Esophagus muscularis mucosa (tissue), 4 donors: ENCODE measurements around the gene COL11A2. TPM values are rescaled to one million over a fixed set of nuclear protein-coding genes. Genes with fewer than 3 reads are reported as not detected.

Experiments used
- DNase-seq: peaks from one replicate; pipeline ENCODE4 v3.0.0-alpha.2; 2017; ENCODE audit errors: extremely low spot score
- H3K27ac ChIP-seq, 4 donors: fragments of 200-600 bp; sonication (generic); replicated peaks in 1 of 4; 1 replicate in 3 of 4; 2 replicates in 1 of 4; pipeline ENCODE4 v1.5.1; 2016 to 2019; ENCODE audit warnings: mild to moderate bottlenecking in 1 of 4
- H3K27me3 ChIP-seq, 4 donors: fragments of 200-600 bp; sonication (generic); one replicate each; pipeline versions ENCODE4 v1.5.1 to v1.6.0; 2016 to 2019
- H3K36me3 ChIP-seq, 4 donors: fragments of 200-600 bp; sonication (generic); one replicate each; pipeline ENCODE4 v1.5.1; 2016 to 2019
- H3K4me1 ChIP-seq, 4 donors: fragments of 200-600 bp; sonication (generic); one replicate each; pipeline ENCODE4 v1.5.1; 2016 to 2019
- H3K4me3 ChIP-seq, 4 donors: fragments of 200-600 bp; sonication (generic); 1 replicate in 2 of 4; 2 replicates in 2 of 4; pipeline ENCODE4 v1.5.1; 2016 to 2019; ENCODE audit warnings: mild to moderate bottlenecking in 4 of 4, moderate library complexity in 1 of 4
- H3K9me3 ChIP-seq, 4 donors: fragments of 200-600 bp; sonication (generic); 1 replicate in 3 of 4; 2 replicates in 1 of 4; pipeline ENCODE4 v1.5.1; 2016 to 2019
- CTCF ChIP-seq, 3 experiments: fragments of 200-600 bp in 2 of 3; fragments of 450-650 bp in 1 of 3; sonication (generic) in 2 of 3; IDR thresholded peaks; one replicate each; pipeline ENCODE4 v1.5.1; 2017 to 2019; ENCODE audit warnings: antibody characterized with exemption in 3 of 3, mild to moderate bottlenecking in 2 of 3, moderate library complexity in 1 of 3
- EP300 ChIP-seq: sonication (generic); formaldehyde crosslinking; IDR thresholded peaks from one replicate; pipeline ENCODE4 v1.6.1; 2017; ENCODE audit warnings: antibody characterized with exemption
- POLR2A ChIP-seq: fragments of 450-650 bp; IDR thresholded peaks from one replicate; pipeline ENCODE4 v1.6.1; 2017; ENCODE audit warnings: antibody characterized with exemption, moderate library complexity, mild to moderate bottlenecking, low read depth
- POLR2AphosphoS5 ChIP-seq, 2 donors: sonication (generic); formaldehyde crosslinking; IDR thresholded peaks; one replicate each; pipeline ENCODE4 v1.6.1; 2017; ENCODE audit warnings: antibody characterized with exemption in 2 of 2
- WGBS: methylation state at CpG from one replicate; pipeline ENCODE4 v1.1.5; 2018; 5-methylcytosine and 5-hydroxymethylcytosine counted together
- intact Hi-C: fragments of 100-400 bp; cut with DNase I; formaldehyde crosslinking; loops from one replicate; pipeline ENCODE4 v1.15.1; 2023
- total RNA-seq, 4 donors: library from RNA; depleted of rRNA; stranded (reverse); fragments of >200 nt; gene quantifications; one replicate each; pipeline versions ENCODE4 v1.1.0 to v1.2.1, GENCODE V29; 2016

COL11A2 gene
- total RNA-seq, 4 donors from 2014 or later: 0.17 to 1.1 (median 0.19) TPM; not detected in 1

DNA sequence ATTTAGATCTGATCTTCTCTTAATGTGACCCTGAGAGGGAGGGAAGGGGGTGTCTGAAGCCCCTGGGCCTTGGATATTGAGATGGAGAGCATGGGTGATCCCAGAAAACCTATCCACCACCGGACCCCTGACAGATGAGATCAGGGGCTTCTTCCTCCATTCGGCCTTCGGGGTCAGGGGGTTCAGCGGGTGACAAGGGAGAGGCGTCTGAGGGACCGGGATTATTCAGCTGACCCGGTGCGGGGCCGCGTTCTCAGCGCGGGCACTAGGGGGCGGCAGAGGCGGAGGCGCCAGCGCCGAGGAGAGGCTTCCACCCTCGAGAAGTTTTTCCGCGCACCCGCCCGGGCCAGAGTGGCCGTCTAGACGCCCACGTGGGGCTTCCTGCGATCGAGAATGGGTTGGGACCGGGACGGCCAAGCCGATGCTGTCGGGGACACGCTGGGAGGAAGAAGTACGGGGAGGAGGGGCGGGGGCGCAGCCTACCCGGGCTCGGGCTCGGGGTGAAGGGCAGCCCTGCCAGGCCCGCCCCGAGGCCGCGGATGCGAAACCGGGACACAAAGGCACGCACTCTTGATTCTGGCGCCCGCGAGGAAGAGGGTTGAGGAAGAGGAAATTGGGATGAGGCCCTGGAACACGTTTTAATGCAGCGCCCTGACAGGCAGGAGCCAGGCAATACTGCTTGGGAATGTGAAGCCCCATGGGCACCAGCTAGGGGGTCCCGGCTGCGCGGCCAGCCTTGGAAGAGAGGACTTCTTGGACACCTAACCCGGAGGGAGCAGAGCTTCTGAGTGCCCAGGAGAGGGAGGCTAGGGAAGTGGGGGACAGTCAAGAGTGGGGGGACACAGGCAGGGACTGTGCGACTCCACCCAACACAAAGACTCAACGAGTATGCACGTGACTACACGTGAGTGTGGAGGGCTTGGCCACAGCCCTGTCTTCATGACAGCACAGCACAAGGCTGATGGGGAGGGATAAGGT is 30.6 kb downstream of the COL11A2 start:
- peak overlapping the region; percentile 49 to 61 (median 55) for H3K4me3 ChIP-seq
- H3K36me3 ChIP-seq: no peaks in the 10 kb centered on the region
- intact Hi-C loops: loop anchor here (1.0 to 5.0 kb wide), 2 partner anchors 36 to 88 kb away; no protein-coding TSS in a partner anchor
- peaks cover 0 to 7% (median 0%) of the 10 kb centered on the region in 4 donors for H3K27me3 ChIP-seq
- peaks cover 14 to 22% (median 20%) of the 10 kb centered on the region in 4 donors for H3K4me1 ChIP-seq
- peak overlapping the region; percentile 54 to 78 (median 68) for H3K27ac ChIP-seq
- no peak for DNase-seq
- TF ChIP-seq POLR2AphosphoS5 (IDR thresholded peaks at IDR 0.05): peak; percentile 10 to 35
- peak; percentile 93 to 99 (median 94) for TF ChIP-seq CTCF (IDR thresholded peaks at IDR 0.05)
- no peak for TF ChIP-seq EP300
- TF ChIP-seq POLR2A: no peak
- no peaks in the 10 kb centered on the region for H3K9me3 ChIP-seq
- WGBS: 35% methylated on average over 11 of the region's 58 CpGs

DNA sequence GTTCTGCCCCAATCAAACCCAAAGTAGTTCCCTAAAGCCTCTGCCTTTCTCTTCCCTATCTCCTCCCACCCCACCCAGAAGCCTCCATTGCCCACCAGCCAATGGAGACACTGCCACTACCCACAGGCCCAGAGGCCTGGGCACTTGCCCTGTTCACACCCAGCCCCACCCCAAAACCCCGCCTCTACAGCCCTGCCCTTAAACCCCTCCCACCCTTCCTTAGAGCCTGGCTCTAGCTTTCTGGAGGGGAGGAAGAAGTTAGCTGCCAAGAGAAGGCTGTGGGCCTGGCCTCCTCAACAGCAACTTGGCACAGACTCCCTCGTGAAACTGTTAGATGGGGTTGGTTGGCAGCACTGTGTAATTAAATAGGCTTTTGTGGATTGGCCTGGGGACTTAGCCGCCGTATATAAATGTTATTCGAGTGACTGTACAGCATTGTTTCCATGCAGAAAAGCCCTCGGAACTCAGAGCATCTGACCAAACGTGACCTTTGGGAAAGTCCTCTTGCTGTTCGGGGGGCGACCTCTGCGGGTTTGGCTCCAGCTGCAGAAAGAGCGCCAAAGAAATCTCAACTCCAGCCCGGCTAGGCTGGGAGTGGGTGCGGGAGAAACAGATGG is 31.4 kb downstream of the COL11A2 start:
- peaks cover 14 to 22% (median 20%) of the 10 kb centered on the region in 4 donors for H3K4me1 ChIP-seq
- TF ChIP-seq POLR2A (no peak), EP300 (no peak), CTCF (IDR thresholded peaks at IDR 0.05) (no peak), POLR2AphosphoS5 (IDR thresholded peaks at IDR 0.05) (peak in 1 of 2 donors; percentile 25)
- no peaks in the 10 kb centered on the region for H3K36me3 ChIP-seq
- H3K4me3 ChIP-seq: peak overlapping the region in 3 of 4 donors; percentile 49 to 61 (median 56)
- 27% methylated on average over 10 of the region's 13 CpGs for WGBS
- H3K27ac ChIP-seq: peak overlapping the region; percentile 54 to 78 (median 68)
- H3K27me3 ChIP-seq: peaks cover 0 to 7% (median 0%) of the 10 kb centered on the region in 4 donors
- intact Hi-C loops: loop anchor here (1.0 to 5.0 kb wide), 2 partner anchors 36 to 88 kb away; no protein-coding TSS in a partner anchor
- DNase-seq: no peak
- no peaks in the 10 kb centered on the region for H3K9me3 ChIP-seq

DNA sequence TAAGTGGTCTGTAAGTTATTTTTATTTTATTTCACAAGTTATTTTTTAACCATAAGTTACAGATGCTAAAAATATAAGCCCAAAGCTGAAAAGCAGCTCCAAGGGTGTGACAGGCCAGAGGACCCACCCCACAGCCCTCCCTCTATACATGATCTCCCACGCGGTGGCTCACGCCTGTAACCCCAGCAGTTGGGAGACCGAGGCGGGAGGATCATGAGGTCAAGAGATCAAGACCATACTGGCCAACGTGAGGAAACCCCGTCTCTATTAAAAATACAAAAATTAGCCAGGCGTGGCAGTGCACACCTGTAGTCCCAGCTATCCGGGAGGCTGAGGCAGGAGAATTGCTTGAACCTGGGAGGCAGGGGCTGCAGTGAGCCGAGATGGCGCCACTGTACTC is 32.2 kb downstream of the COL11A2 start:
- no peaks in the 10 kb centered on the region for H3K9me3 ChIP-seq
- TF ChIP-seq CTCF (IDR thresholded peaks at IDR 0.05) (no peak), EP300 (no peak), POLR2AphosphoS5 (IDR thresholded peaks at IDR 0.05) (no peak), POLR2A (no peak)
- no peaks in the 10 kb centered on the region for H3K36me3 ChIP-seq
- H3K4me1 ChIP-seq: peaks cover 14 to 22% (median 20%) of the 10 kb centered on the region in 4 donors
- peak overlapping the region in 3 of 4 donors; percentile 54 to 78 (median 62) for H3K27ac ChIP-seq
- 93% methylated on average over 11 of the region's 11 CpGs for WGBS
- DNase-seq: no peak
- no peak overlapping the region for H3K4me3 ChIP-seq
- intact Hi-C loops: loop anchor here (5.0 kb wide), 1 partner anchor 37 kb away; no protein-coding TSS in a partner anchor
- H3K27me3 ChIP-seq: peaks cover 0 to 7% (median 0%) of the 10 kb centered on the region in 4 donors

DNA sequence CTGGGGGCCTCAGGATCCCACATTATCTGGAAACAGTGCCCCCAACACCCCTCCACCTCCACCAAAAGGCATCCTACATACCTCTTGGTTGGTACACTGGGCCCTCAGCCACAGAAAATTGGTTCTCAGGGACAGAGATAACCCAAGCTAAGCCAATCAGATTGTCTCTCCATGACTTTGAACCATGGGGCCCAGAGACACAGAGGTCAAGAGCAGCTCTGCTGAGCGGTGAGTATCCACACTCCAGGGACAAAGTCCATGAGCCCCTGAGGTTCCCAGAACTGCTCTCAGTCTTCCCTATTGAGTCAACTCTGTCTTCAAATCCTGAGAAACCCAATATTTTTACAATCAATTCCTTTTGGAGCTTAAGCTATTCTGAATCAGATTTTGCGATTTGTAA is 35.3 kb downstream of the COL11A2 start:
- H3K27me3 ChIP-seq: peaks cover 0 to 10% (median 0%) of the 10 kb centered on the region in 4 donors
- H3K4me1 ChIP-seq: peaks cover 12 to 17% (median 16%) of the 10 kb centered on the region in 4 donors
- H3K9me3 ChIP-seq: peaks cover 0 to 5% (median 4%) of the 10 kb centered on the region in 4 donors
- H3K4me3 ChIP-seq: no peak overlapping the region
- TF ChIP-seq POLR2AphosphoS5 (IDR thresholded peaks at IDR 0.05) (no peak), POLR2A (no peak), CTCF (IDR thresholded peaks at IDR 0.05) (no peak), EP300 (no peak)
- no peaks in the 10 kb centered on the region for H3K36me3 ChIP-seq
- DNase-seq: no peak
- WGBS: 95% methylated on average over 2 of the region's 2 CpGs
- no peak overlapping the region for H3K27ac ChIP-seq
- intact Hi-C loops: no loop called here
